Measurements from ENCODE around the gene PXT1.

GRCh38 chr6:36381502-36382389, 60.9 kb downstream of the PXT1 start:
- TF ChIP-seq CTCF (IDR thresholded peaks at IDR 0.05), result no peak
- no peak for TF ChIP-seq POLR2A (IDR thresholded peaks at IDR 0.05)
